GM18505 (cell line): ENCODE data around the gene AUTS2.

ENCODE experiments used
- ATAC-seq: cut with Tn5 transposase; IDR thresholded peaks from one replicate; pipeline ENCODE4 v1.9.1; 2021; ENCODE audit not compliant: unreplicated experiment
- POLR2A ChIP-seq: IDR thresholded peaks from 4 replicates; pipeline ENCODE4 v1.6.1; 2011; ENCODE audit warnings: borderline replicate concordance; ENCODE audit not compliant: insufficient read depth, insufficient read length; ENCODE audit errors: extremely low read depth

Gene AUTS2

DNA sequence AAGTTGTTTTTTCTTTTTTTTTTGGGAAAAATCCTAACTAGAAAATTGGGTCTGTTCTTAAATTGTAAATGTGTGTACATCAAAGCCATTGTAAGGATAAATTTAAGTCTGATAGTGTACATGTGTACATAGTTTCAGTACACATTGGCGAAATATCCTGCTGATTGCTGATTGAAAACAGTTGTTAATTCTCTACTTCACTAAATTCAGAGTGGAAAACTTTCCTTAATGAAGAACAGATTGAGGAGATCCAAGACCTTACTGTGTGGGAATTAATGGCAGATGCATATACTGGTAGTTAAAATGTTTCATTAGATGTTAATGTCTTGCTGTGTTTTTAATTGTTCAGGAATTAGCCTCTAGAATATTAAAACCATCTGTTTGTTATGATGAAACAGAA is 506.0 kb downstream of the AUTS2 start:
- no peak for ATAC-seq
- no peak for TF ChIP-seq POLR2A

GRCh38 chr7:70113078-70113477 is 514.8 kb downstream of the AUTS2 start:
- no peak for ATAC-seq

DNA sequence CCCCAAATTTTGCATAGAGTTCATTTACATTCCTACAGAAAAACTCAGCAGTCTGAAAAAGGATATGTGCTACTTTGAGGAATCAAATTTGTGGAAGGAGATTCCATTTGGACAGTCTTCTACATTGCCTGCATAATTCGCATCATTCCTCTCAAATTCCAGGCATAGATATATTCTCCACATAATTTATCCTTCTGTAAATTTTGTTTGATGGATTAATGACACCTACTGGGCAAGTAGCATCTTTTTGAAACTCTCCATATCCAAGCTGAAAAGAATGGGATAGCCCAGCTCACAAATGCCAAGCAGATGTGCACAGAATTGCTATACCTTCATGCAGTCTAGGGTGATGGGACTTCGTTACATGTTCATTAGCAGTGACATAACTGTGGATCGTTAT is 515.3 kb downstream of the AUTS2 start:
- no peak for TF ChIP-seq POLR2A

More at GRCh38 chr7:70113078-70113477, 514.8 kb downstream of the AUTS2 start:
- TF ChIP-seq POLR2A, result no peak

GRCh38 chr7:70114806-70115205 is 516.5 kb downstream of the AUTS2 start:
- ATAC-seq, result no peak
- TF ChIP-seq POLR2A, result no peak

More for the DNA sequence above, 515.3 kb downstream of the AUTS2 start:
- ATAC-seq, result no peak

DNA sequence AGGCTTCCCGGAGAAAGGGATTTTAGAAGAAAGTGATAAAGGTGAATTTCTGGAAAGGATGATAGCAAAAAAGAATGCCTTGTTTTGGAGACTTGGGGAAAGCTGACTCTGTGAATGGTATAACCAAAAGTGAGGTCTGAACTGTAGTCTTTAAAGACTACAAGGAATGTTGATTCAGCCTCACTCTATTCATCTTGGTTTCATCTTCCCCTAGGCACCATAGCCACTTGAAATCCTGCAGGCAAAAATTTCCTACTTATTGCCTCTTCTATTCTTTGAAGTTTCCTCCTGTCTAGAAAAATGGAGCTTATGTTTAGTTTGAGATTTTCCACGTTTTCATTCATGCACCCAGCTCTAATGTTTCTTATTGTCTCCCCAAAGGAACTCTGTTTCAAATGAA is 518.0 kb downstream of the AUTS2 start:
- ATAC-seq, result no peak

GRCh38 chr7:70116867-70117266 is 518.6 kb downstream of the AUTS2 start:
- ATAC-seq, result no peak
- TF ChIP-seq POLR2A, result no peak

More for the DNA sequence above, 518.0 kb downstream of the AUTS2 start:
- TF ChIP-seq POLR2A, result no peak

DNA sequence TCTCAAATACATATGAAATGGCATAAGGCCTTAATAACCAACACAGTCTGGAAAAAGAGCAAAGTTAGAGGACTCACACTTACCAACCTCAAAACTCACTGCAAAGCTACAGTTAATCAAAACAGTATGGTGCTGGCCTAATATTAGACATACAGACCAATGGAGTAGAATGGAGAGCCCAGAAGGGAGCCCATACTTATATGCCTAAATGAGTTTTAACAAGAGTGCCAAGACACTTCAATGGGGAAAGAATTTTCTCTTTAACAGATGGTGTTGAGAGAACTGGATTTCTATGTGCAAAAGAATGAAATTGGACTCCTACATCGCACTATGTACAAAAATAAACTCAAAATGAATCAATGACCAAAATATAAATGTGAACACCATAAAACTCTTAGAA is 522.6 kb downstream of the AUTS2 start:
- no peak for TF ChIP-seq POLR2A
- no peak for ATAC-seq

DNA sequence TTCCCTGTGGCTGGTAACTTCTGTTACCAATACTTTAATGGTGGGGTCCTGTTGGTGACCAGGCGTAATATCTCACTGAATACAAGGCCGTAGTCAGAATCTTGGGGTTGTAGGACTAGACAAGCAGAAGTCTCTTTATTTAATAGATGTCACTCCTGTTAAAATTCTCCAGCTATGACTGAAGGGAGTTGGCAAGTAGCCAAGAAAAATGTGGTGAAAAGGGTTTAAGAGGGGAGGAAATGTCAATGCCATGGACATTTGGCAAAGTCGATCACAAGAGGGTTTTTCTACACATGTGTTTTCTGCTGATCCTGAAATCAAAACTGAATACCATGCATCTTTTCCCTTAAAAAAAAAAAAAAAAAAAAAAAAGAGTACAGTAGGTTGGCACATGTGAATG is 533.5 kb downstream of the AUTS2 start:
- no peak for ATAC-seq
- TF ChIP-seq POLR2A, result no peak

DNA sequence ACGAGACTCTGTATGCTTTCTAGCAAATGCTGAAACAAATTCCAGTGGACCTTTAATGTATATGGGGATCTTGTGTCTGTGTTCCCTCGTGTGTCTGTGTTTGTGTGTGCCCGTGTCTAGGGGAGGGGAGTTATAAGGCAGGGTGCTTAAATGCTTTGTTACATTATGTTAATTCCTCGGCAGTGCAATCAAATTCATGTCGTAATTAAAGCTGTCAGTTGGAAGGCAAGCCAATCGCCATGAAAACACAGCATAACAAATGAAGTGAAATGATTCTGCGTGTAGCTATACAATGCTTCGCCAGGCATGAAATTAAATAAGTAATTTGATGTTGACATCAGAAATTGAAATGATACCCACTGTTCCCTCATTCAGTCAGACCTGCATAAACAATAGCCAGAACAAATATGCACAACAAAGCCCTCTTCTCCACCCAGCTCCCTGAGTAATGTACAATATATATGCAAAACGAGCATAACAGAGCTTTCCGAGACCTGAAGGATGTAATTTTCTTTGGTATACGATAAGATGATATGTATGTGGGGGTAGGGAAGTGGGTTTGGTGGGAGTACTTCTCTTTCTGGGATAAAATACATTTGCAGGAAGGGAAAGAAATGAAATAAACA is 534.1 kb downstream of the AUTS2 start:
- no peak for ATAC-seq
- no peak for TF ChIP-seq POLR2A

DNA sequence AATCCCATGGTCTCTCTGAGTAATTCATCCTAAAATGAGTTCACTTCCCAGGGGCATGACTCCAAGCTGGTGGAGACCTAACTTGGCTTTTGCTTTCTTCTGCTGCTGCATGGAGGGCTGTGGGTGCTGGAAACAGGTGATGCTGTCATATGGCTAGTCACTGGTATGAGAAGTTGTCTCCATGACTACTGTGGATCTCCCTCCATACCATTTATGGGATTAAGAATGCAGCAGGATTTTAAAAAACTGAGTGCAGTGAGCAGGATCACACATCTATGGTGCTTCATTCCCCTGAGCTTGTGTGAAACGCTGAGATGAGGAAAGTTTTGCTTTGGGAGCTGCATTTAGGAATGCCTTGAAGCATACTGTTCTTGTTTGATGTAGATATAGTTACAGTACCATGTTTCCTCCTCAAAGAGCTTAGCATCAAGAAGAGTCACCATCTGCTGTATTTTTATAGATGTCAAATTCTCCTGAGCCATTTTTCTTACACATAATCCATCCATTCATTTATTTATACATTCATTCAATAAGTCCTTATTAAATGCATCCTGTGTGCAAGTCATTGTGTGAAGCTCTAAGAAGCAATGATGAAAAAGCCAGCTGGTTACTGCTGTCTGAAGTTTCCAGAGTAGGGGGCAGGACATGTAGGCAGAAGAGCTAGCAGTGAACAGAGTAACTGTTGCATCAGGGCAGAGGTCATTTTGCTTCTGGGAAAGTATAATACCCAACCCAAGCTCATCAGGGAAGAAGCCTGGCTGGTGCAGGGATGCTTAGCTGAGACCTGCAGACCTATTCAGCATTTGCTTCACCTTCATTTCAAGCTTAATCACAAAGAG is 534.8 kb downstream of the AUTS2 start:
- ATAC-seq, result no peak
- no peak for TF ChIP-seq POLR2A

DNA sequence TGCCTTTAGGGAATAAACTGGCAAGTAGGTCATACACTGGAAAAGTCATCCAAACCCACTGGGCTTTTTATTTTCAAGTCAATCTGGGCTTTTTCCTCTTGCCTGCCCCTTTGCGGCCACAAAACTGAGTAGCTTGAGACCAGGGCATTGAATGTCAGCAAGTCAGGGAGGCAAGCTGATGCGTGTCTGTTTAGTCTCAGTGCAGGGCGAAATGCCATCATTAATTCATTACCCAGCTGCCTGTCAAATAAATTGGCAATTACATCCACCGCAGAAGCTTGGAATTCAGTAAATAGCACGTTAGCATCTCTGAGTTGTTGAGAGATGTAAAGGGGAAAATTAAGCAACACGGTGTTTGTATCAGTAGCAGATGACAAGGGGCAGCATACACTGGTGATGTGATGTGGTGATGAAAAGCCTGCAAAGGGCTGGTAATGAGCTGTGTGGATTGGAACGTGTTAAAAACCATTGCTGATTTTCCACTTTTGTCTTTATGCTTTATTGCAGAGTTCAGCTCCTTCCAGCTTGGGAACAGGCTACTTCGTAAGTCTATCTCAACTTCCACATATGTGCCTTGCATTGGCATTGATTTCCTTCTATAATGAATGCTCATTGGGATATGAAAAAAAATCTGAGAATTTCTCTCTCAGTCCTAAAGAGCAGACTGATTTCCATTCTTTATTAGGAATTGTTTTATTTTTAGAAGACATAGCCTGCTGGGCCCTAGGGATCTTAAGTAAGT is 535.9 kb downstream of the AUTS2 start:
- no peak for TF ChIP-seq POLR2A
- no peak for ATAC-seq

DNA sequence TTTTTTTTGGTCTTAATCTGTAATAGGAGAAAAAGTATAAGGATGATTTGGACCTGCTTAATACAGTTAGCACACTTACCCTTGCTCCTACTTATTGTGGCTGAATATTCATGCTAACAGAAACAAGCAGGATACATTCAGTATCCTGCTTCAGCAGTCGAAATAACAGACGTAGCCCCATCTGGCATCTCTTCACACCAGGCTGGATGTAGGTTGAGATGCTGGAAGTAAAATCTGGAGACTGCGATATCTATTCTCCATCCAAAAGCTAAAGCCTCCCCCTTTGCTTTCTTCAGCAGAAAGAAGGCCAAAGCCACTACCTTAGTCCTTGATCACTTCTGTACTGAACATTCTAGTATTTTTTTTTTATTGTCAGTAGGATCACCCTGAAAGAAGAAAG is 537.4 kb downstream of the AUTS2 start:
- ATAC-seq, result no peak
- no peak for TF ChIP-seq POLR2A

DNA sequence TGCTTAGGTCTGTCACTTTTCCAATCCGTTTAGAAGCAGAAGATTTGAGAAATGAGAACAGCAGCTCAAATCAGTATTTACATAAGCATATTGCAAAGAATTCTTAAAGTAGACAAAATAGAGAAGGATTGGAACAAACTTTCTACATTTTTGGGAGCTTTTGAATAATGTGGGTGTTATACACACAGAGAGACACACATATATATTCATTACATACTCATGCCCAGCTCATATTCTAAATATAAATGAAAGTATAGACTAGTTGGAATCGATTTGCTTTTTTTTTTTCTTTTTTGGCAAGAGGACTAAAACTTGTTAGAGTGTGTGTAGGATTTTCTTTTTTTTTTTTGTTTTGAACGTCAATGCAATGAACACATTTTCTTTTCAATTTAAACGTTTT is 538.9 kb downstream of the AUTS2 start:
- no peak for ATAC-seq
- no peak for TF ChIP-seq POLR2A

- no peak for ATAC-seq
- no peak for TF ChIP-seq POLR2A
Measured at GRCh38 chr7:70142247-70142932, 544.1 kb downstream of the AUTS2 start.
